ENCODE measurements around the gene LIN28B. TPM values are rescaled to one million over a fixed set of nuclear protein-coding genes. Genes with fewer than 3 reads are reported as not detected.
A peak's percentile ranks its signal among the peaks of the same experiment; 100 is the strongest.
"Not testable (repeated sequence)": the region's sequence is repeated elsewhere in the genome, so short reads cannot be mapped to it uniquely, and the experiment has no call there.

The LIN28B gene
- total RNA-seq, 1 experiment from 2014 or later, result not detected

GRCh38 chr6:105066836-105067235 is 109.9 kb downstream of the LIN28B start:
- no peak for DNase-seq (ENCODE audit: low spot score)

- no peak for DNase-seq (ENCODE audit: low spot score)
These were observed 110.4 kb downstream of the LIN28B start for GRCh38 chr6:105067329-105067728.

GRCh38 chr6:105068407-105068806 is 111.5 kb downstream of the LIN28B start:
- DNase-seq (ENCODE audit: low spot score), result no peak

- DNase-seq (ENCODE audit: low spot score), result no peak
These were observed 113.0 kb downstream of the LIN28B start for GRCh38 chr6:105069821-105070445.

GRCh38 chr6:105072798-105073199 is 115.9 kb downstream of the LIN28B start:
- no peak for DNase-seq (ENCODE audit: low spot score)

GRCh38 chr6:105075210-105075609 is 118.3 kb downstream of the LIN28B start:
- no peak for DNase-seq (ENCODE audit: low spot score)

GRCh38 chr6:105076418-105076817 is 119.5 kb downstream of the LIN28B start:
- DNase-seq (ENCODE audit: low spot score), result not testable (repeated sequence)

- DNase-seq (ENCODE audit: low spot score), result peak; percentile 32
These were observed 120.9 kb downstream of the LIN28B start for GRCh38 chr6:105077596-105078385.

GRCh38 chr6:105078386-105078708 is 121.4 kb downstream of the LIN28B start:
- DNase-seq (ENCODE audit: low spot score), result no peak

GRCh38 chr6:105080279-105080678 is 123.4 kb downstream of the LIN28B start:
- no peak for DNase-seq (ENCODE audit: low spot score)

GRCh38 chr6:105081662-105082061 is 124.8 kb downstream of the LIN28B start:
- not testable (repeated sequence) for DNase-seq (ENCODE audit: low spot score)

- peak; percentile 65 for DNase-seq (ENCODE audit: low spot score)
These were observed 130.8 kb downstream of the LIN28B start for GRCh38 chr6:105087571-105088211.

- no peak for DNase-seq (ENCODE audit: low spot score)
These were observed 134.4 kb downstream of the LIN28B start for GRCh38 chr6:105091140-105091829.

- no peak for DNase-seq (ENCODE audit: low spot score)
These were observed 137.3 kb downstream of the LIN28B start for GRCh38 chr6:105094133-105094640.

GRCh38 chr6:105095139-105095538 is 138.2 kb downstream of the LIN28B start:
- no peak for DNase-seq (ENCODE audit: low spot score)

GRCh38 chr6:105097288-105097687 is 140.4 kb downstream of the LIN28B start:
- DNase-seq (ENCODE audit: low spot score), result no peak

GRCh38 chr6:105099371-105099770 is 142.5 kb downstream of the LIN28B start:
- DNase-seq (ENCODE audit: low spot score), result no peak

GRCh38 chr6:105102186-105102585 is 145.3 kb downstream of the LIN28B start:
- DNase-seq (ENCODE audit: low spot score), result no peak

GRCh38 chr6:105105094-105105493 is 148.2 kb downstream of the LIN28B start:
- DNase-seq (ENCODE audit: low spot score), result no peak

- no peak for DNase-seq (ENCODE audit: low spot score)
These were observed 149.4 kb downstream of the LIN28B start for GRCh38 chr6:105106260-105106659.

GRCh38 chr6:105107207-105107606 is 150.3 kb downstream of the LIN28B start:
- DNase-seq (ENCODE audit: low spot score), result no peak

Measured in HT-29 (cell line).